Stimulated activated CD4-positive, alpha-beta T cell treated with anti-CD3 and anti-CD28 coated beads, Interleukin-2, amount 100 ng/mL, for 4 hours (primary cell): ENCODE results near the gene CDKL4.
"Not testable (repeated sequence)": the region's sequence is repeated elsewhere in the genome, so short reads cannot be mapped to it uniquely, and the experiment has no call there.

Experiments used
- DNase-seq: peaks from one replicate; pipeline ENCODE4 v3.0.0-alpha.2; 2020; ENCODE audit warnings: low read depth

CDKL4 gene

GRCh38 chr2:39176997-39177396, 66.8 kb downstream of the CDKL4 start:
- DNase-seq: no peak

DNA sequence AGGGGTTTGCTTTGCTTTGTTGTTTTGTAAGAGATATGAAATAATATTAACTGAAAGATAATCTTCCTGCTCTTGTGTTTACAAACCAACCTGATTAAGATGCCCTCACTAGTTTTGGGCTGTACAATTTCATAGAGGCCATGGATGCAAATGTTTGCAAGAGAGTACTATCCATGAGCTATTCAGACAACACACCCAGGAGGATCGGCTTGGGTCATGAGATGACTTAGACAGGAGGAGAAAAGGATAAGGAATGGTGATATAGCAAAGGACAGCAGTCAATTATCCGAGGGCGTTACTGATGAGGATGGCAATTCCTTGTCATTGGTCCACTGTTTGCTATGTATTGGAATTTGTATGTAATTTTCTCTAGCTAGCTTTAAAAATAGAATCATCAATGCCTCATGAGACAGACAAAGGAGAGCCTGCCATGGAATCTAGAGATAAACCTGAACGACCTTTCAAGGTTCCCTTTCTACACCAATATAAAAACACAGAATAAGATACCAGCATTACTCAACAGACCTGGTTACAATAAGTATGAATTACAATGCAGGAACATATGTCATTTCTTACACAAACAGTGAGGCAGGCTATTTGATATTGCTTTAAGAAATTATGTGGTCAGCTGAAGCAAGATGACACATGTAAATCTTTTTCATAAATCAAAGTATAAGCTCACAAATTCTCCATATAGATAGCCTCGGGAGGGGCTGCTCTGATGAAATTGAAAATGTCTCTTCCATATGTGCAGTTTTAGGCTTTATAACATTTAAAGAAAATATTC, 68.6 kb downstream of the CDKL4 start:
- DNase-seq: no peak

GRCh38 chr2:39174022-39174421, 69.7 kb downstream of the CDKL4 start:
- DNase-seq: no peak

DNA sequence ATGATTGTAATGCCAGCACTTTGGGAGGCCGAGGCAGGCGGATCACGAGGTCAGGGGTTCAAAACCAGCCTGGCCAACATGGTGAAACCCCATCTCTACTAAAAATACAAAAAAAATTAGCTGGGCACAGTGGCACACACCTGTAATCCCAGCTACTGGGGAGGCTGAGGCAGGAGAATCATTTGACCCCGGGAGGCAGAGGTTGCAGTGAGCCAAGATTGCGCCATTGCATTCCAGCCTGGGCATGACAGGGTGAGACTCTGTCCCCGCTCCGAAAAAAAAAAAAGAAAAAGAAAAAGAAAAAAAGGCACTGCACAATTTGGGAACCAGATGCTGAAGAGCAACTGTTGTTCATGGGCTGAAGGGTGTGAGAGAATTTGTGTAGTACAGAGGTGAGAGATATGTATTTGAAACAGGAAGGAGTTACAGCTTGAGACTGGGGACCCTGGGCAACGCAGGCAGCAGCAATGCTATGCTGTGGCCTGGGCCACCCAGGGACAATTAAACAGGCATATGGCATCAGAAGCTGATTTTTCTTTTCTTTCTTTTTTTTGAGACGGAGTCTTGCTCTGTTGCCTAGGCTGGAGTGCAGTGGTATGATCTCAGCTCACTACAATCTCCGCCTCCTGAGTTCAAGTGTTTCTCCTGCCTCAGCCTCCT, 71.6 kb downstream of the CDKL4 start:
- DNase-seq: not testable (repeated sequence)

DNA sequence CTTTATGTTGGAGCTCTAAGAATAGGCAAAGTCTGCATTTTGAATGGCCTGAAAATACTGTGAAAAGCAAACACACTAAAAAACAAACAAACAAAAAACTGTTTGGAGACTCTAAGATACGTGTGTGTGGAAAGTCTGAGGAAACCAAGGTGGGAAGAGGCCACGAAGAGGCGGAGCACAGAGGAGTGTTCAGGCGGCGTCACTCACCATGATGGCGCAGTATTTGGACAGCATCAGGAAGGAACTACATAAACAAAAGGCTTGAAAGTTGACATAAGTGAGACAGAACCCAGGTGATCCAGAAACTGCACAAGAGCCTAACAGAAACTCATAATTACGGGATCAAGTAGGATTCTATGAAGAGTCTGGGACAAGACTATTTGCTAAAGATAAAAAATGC, 72.1 kb downstream of the CDKL4 start:
- DNase-seq: no peak

DNA sequence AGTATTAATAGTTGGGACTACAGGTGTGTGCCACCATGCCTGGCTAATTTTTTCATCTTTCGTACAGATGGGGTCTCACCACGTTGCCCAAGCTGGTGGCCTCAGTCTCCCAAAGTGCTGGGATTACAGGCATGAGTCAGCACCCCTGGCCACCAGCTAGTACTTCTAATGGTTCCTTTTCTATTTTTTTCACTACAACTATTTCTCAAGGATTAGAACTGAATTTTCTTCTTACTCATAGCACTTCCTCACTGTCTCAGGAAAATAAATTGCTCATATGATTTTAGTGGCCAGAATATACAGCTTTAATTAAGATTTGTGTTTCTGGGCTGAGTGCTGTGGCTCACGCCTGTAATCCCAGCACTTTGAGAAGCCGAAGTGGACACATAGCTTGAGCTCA, 79.7 kb downstream of the CDKL4 start:
- no peak for DNase-seq

GRCh38 chr2:39160982-39161381, 82.8 kb downstream of the CDKL4 start:
- DNase-seq: no peak

GRCh38 chr2:39159283-39159682, 84.5 kb downstream of the CDKL4 start:
- DNase-seq: no peak

GRCh38 chr2:39158351-39158750, 85.4 kb downstream of the CDKL4 start:
- no peak for DNase-seq

- DNase-seq: no peak
Measured at GRCh38 chr2:39156846-39157245, 86.9 kb downstream of the CDKL4 start.

DNA sequence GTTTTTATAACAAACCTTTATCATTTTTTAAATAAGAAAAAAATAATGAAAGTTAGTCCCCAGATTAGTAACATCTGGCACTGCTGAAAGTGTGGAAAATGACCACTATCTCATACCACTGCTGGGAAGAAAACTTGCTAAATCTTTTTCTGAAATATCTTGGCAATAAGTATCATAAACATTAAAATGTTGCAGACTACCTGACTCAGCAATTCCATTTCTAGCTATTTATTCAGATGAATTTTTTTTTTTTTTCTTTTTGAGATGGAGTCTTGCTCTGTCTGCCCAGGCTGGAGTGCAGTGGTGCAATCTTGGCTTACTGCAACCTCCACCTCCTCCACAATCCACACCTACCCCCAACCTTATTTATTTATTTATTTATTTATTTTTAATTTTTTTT, 87.7 kb downstream of the CDKL4 start:
- DNase-seq: no peak

DNA sequence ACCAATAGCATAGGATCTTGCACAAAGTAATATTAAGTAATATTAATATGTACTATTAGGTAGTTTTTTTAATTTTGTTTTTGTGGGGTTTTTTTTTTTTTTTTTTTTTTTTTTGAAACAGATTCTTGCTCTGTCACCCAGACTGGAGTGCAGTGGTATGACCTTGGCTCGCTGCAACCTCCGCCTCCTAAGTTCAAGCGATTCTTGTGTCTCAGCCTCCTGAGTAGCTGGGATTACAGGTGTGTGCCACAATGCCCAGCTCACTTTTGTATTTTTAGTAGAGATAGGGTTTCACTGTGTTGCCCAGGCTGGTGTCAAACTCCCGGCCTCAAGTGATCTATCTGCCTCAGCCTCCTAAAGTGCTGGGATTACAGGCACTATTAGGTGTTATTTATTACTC, 88.2 kb downstream of the CDKL4 start:
- DNase-seq: not testable (repeated sequence)

- DNase-seq: no peak
Measured at GRCh38 chr2:39154944-39155343, 88.8 kb downstream of the CDKL4 start.

- DNase-seq: no peak
Measured at GRCh38 chr2:39153312-39153711, 90.5 kb downstream of the CDKL4 start.

DNA sequence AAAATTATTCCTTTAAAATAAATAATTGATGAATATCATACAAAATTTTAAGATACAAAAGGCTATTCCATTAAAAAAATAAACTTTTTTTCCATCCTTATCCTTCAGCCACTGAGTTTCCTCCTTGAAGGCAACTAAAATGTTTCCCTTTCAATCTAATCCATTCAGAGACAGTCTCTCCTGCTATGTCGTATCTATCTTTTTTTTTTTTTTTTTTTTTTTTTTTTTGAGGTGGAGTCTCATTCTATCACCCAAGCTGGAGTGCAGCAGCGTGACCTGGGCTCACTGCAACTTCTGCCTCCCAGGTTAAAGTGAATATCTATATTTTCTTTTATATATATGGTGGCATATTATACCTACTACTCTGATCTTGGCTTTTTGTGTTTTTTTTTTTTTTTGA, 91.3 kb downstream of the CDKL4 start:
- DNase-seq: no peak

DNA sequence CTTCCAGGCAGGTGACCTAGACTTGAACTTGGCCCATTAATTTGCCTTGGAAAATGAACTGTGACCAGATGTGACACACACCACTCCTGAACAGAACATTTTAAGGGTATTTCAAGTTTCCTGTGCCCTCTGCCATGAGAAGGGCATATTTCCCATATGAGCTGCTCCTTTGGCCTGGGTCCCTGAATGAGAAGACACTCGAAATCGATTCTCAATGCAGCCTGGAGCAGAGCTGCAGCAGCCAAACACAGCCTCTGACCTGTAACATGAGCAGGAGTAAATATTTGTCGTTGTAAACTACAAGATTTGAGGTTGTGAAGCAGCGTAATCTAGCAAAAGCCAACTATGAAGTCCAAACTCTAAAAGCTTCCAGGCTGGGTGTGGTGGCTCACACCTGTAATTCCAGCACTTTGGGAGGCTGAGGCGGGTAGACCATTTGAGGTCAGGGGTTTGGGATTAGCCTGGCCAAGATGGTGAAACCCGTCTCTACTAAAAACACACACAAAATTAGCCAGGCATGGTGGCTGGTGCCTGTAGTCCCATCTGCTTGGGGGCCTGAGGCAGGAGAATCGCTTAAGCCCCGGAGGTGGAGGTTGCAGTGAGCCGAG, 92.8 kb downstream of the CDKL4 start:
- DNase-seq: no peak

DNA sequence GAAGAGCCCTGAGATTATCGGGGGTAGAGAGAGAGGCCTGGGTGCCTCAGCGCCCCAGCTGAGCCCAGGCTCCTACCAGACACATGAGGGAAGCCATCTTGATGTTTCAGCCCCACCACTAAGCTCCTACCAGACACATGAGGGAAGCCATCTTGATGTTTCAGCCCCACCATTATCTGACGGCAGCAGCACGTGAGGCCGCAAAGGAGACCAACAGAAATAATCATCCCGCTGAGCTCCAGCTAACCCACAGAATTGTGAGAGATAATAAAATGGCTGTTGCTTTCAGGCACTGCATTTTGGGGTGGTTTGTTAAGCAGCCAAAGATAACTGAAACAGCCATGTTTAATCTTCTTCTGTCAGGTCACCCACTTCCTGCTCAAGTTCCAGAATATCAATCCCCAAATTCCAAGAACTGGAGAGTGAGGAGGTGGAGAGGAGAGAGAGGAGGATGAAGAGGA, 93.6 kb downstream of the CDKL4 start:
- no peak for DNase-seq

DNA sequence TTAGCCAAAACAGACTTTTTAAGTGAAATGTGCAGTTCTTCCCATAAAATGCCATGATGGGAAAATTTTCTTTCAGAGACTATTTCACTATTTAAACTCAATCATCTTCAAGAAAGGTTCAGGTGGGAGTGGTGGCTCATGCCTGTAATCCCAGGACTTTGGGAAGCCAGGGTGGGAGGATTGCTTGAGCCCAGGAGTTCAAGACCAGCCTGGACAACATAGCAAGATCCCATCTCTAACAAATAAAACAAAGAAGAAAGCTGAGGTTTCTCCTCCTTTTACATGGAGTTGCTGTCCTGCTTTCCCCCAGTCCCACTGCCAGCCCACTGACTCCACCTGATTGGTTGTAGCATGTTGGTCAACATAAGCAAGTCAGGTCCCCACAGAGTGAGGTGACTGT, 97.1 kb downstream of the CDKL4 start:
- DNase-seq: no peak

DNA sequence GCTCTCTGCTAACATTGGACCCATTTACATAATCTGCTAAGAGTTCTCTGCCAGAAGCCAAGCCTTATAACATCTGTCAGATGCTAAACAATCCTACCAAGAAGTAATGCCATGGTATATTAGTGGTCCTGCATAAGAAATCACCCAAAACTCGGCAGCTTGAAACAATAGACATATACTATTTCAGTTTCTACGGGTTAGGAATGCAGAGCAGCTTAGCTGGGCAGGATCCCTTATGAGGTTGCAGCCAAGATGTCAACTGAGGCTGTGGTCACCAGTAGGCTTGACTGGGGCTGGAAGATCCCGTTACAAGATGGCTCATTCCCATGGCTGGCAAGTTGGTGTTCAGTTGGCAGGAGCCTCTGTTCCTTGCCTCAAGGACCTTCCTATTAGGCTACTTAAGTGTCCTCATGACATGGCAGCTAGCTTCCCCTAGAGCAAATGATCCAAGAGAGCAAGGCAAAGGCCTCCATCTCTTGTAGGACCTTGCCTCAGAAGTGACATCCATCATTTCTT, 97.8 kb downstream of the CDKL4 start:
- DNase-seq: no peak

GRCh38 chr2:39144416-39144815, 99.4 kb downstream of the CDKL4 start:
- no peak for DNase-seq

- no peak for DNase-seq
Measured at GRCh38 chr2:39142904-39143605, 100.7 kb downstream of the CDKL4 start.
